Prostate gland (tissue), 2 donors: ENCODE results near the gene ITGB5.

Experiments used
- CTCF ChIP-seq, 4 experiments: fragments of 200-600 bp in 2 of 4; fragments of 450-650 bp in 2 of 4; sonication (generic) in 2 of 4; IDR thresholded peaks; 1 replicate in 3 of 4; 2 replicates in 1 of 4; pipeline ENCODE4 v1.5.1; 2016 to 2019; ENCODE audit warnings: antibody characterized with exemption in 4 of 4, mild to moderate bottlenecking in 2 of 4, moderate library complexity in 2 of 4
- POLR2A ChIP-seq: fragments of 450-650 bp; IDR thresholded peaks from one replicate; pipeline ENCODE4 v1.6.1; 2016; ENCODE audit warnings: antibody characterized with exemption, mild to moderate bottlenecking
- POLR2AphosphoS5 ChIP-seq: sonication (generic); formaldehyde crosslinking; IDR thresholded peaks from one replicate; pipeline ENCODE4 v1.6.1; 2017; ENCODE audit warnings: antibody characterized with exemption

DNA sequence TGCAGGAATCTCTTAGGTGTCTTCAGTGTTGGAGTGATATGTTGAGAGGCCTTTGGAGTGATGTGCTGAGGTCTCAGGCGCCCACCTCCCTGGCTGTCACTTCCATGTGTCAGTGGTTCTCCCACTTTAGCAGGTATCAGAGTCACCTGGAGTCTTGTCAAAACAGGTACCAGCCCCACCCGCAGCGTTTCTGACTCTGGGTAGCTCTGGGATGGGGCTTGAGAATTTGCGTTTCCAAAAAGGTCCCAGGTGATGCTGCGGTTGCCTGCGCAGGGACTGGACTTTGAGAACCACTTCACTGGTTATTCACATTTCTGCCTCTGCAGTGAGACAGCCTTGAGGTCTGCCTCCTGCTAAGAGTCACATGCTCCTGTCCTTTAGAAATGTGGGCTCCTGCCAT is 141.4 kb downstream of the ITGB5 start:
- TF ChIP-seq CTCF (IDR thresholded peaks at IDR 0.05) (no peak), POLR2A (no peak), POLR2AphosphoS5 (no peak)
